H9 (cell line): ENCODE results near the gene GPR176. TPM values are rescaled to one million over a fixed set of nuclear protein-coding genes. Genes with fewer than 3 reads are reported as not detected.

Source experiments
- DNase-seq: peaks from one replicate; pipeline ENCODE4 v3.0.0-alpha.2; 2017
- H2AFZ ChIP-seq: one replicate; pipeline ENCODE4 v1.6.1; 2013; ENCODE audit warnings: mild to moderate bottlenecking, low read length, control low read depth, moderate library complexity
- H2AK5ac ChIP-seq: 2 replicates; pipeline ENCODE4 v1.6.1; 2013; ENCODE audit warnings: low read length, control low read depth, mixed read lengths; ENCODE audit not compliant: insufficient read length
- H2BK120ac ChIP-seq: one replicate; pipeline ENCODE4 v1.6.1; 2013; ENCODE audit warnings: low read depth, mild to moderate bottlenecking, low read length, control low read depth, inconsistent platforms; ENCODE audit not compliant: poor library complexity, severe bottlenecking
- H2BK12ac ChIP-seq: 2 replicates; pipeline ENCODE4 v1.6.1; 2013; ENCODE audit warnings: low read length, control low read depth, mixed read lengths, low read depth; ENCODE audit not compliant: insufficient read length
- H2BK15ac ChIP-seq: 2 replicates; pipeline ENCODE4 v1.6.1; 2013; ENCODE audit warnings: low read depth, low read length, control low read depth
- H2BK20ac ChIP-seq: one replicate; pipeline ENCODE4 v1.6.1; 2013; ENCODE audit warnings: low read depth, mild to moderate bottlenecking, low read length, control low read depth, inconsistent platforms; ENCODE audit not compliant: poor library complexity, severe bottlenecking
- H2BK5ac ChIP-seq: 2 replicates; pipeline ENCODE4 v1.6.1; 2013; ENCODE audit warnings: low read length, control low read depth, mixed read lengths; ENCODE audit not compliant: insufficient read length
- H3K14ac ChIP-seq: 2 replicates; pipeline ENCODE4 v1.6.1; 2013; ENCODE audit warnings: low read length, control low read depth; ENCODE audit not compliant: insufficient read depth
- H3K18ac ChIP-seq: 2 replicates; pipeline ENCODE4 v1.6.1; 2013; ENCODE audit warnings: low read depth, mild to moderate bottlenecking, mixed read lengths, low read length, control low read depth; ENCODE audit not compliant: insufficient read length
- H3K23ac ChIP-seq: 2 replicates; pipeline ENCODE4 v1.6.1; 2013; ENCODE audit warnings: low read length, control low read depth, mixed read lengths, low read depth; ENCODE audit not compliant: insufficient read length
- H3K23me2 ChIP-seq: 2 replicates; pipeline ENCODE4 v1.6.1; 2013; ENCODE audit warnings: low read depth, mild to moderate bottlenecking, mixed read lengths, low read length, control low read depth; ENCODE audit not compliant: insufficient read length, poor library complexity, severe bottlenecking
- H3K27ac ChIP-seq: 2 replicates; pipeline ENCODE4 v1.5.1; 2013; ENCODE audit warnings: low read length, control low read depth, mixed read lengths, low read depth; ENCODE audit not compliant: insufficient read length
- H3K27me3 ChIP-seq: 2 replicates; pipeline ENCODE4 v1.6.1; 2013; ENCODE audit warnings: low read length, control low read depth, inconsistent platforms; ENCODE audit not compliant: insufficient read depth
- H3K4ac ChIP-seq: 2 replicates; pipeline ENCODE4 v1.6.1; 2013; ENCODE audit warnings: low read depth, mild to moderate bottlenecking, control low read depth, inconsistent platforms, low read length, moderate library complexity
- H3K4me1 ChIP-seq: 2 replicates; pipeline ENCODE4 v1.6.1; 2013; ENCODE audit warnings: low read length, control low read depth, inconsistent platforms; ENCODE audit not compliant: insufficient read depth
- H3K4me2 ChIP-seq: 2 replicates; pipeline ENCODE4 v1.6.1; 2013; ENCODE audit warnings: low read length, control low read depth, mixed read lengths; ENCODE audit not compliant: insufficient read length, insufficient read depth
- H3K56ac ChIP-seq: 2 replicates; pipeline ENCODE4 v1.6.1; 2013; ENCODE audit warnings: low read depth, mild to moderate bottlenecking, mixed read lengths, low read length, control low read depth; ENCODE audit not compliant: insufficient read length
- H3K79me1 ChIP-seq: 2 replicates; pipeline ENCODE4 v1.6.1; 2013; ENCODE audit warnings: low read depth, mild to moderate bottlenecking, moderate library complexity, low read length, control low read depth, inconsistent platforms; ENCODE audit not compliant: insufficient read depth, poor library complexity, severe bottlenecking
- H3K79me2 ChIP-seq: 2 replicates; pipeline ENCODE4 v1.6.1; 2013; ENCODE audit warnings: low read length, control low read depth, inconsistent platforms; ENCODE audit not compliant: insufficient read depth
- H3K9ac ChIP-seq: 2 replicates; pipeline ENCODE4 v1.6.1; 2013; ENCODE audit warnings: low read length, control low read depth, mixed read lengths; ENCODE audit not compliant: insufficient read length; ENCODE audit errors: extremely low read depth
- H3K9me3 ChIP-seq: one replicate; pipeline ENCODE4 v1.6.1; 2013; ENCODE audit warnings: low read depth, low read length, inconsistent platforms; ENCODE audit not compliant: control insufficient read depth
- H3T11ph ChIP-seq: one replicate; pipeline ENCODE4 v1.6.1; 2013; ENCODE audit warnings: mild to moderate bottlenecking, low read length, control low read depth, inconsistent platforms
- H4K20me1 ChIP-seq: one replicate; pipeline ENCODE4 v1.6.1; 2013; ENCODE audit not compliant: control insufficient read depth, insufficient read length, insufficient read depth
- H4K5ac ChIP-seq: 2 replicates; pipeline ENCODE4 v1.6.1; 2013; ENCODE audit warnings: low read depth, mild to moderate bottlenecking, mixed read lengths, low read length, control low read depth; ENCODE audit not compliant: insufficient read length
- H4K8ac ChIP-seq: replicated peaks from 2 replicates; pipeline ENCODE4 v1.6.1; 2013; ENCODE audit warnings: low read length, control low read depth, mixed read lengths, low read depth; ENCODE audit not compliant: insufficient read length
- H4K91ac ChIP-seq: 2 replicates; pipeline ENCODE4 v1.6.1; 2013; ENCODE audit warnings: low read depth, mild to moderate bottlenecking, moderate library complexity, mixed read lengths, low read length, control low read depth; ENCODE audit not compliant: insufficient read length
- H3K27ac Mint-ChIP-seq, 3 experiments: 2 replicates in 2 of 3; 3 replicates in 1 of 3; pipeline ENCODE4 v1.8.0; 2020 to 2021; ENCODE audit warnings: mixed read lengths in 3 of 3, mild to moderate bottlenecking in 1 of 3, moderate library complexity in 1 of 3
- H3K27me3 Mint-ChIP-seq: 2 replicates; pipeline ENCODE4 v1.8.0; 2021; ENCODE audit warnings: low read depth, mild to moderate bottlenecking, moderate library complexity, mixed read lengths
- H3K36me3 Mint-ChIP-seq, 3 experiments: 2 replicates in 2 of 3; 3 replicates in 1 of 3; pipeline ENCODE4 v1.8.0; 2020 to 2021; ENCODE audit warnings: low read depth in 3 of 3, mixed read lengths in 3 of 3; ENCODE audit not compliant: insufficient read depth in 1 of 3
- H3K4me1 Mint-ChIP-seq, 2 experiments: 2 replicates each; pipeline ENCODE4 v1.8.0; 2020; ENCODE audit warnings: mixed read lengths in 2 of 2
- H3K4me3 Mint-ChIP-seq, 2 experiments: 2 replicates in 1 of 2; 3 replicates in 1 of 2; pipeline ENCODE4 v1.8.0; 2020 to 2021; ENCODE audit warnings: mild to moderate bottlenecking in 2 of 2, mixed read lengths in 2 of 2, moderate library complexity in 1 of 2
- H3K9me3 Mint-ChIP-seq, 2 experiments: 2 replicates in 1 of 2; 3 replicates in 1 of 2; pipeline ENCODE4 v1.8.0; 2020; ENCODE audit warnings: mild to moderate bottlenecking in 2 of 2, mixed read lengths in 2 of 2, moderate library complexity in 1 of 2
- WGBS: extraction: QIAGEN DNeasy Blood & Tissue Kit; methylation state at CpG from one replicate; pipeline ENCODE4 v1.1.7; 2013; ENCODE audit warnings: missing lambda C conversion rate, low lambda C conversion rate, mixed read lengths; ENCODE audit not compliant: insufficient read length; ENCODE audit errors: extremely low coverage; 5-methylcytosine and 5-hydroxymethylcytosine counted together
- total RNA-seq: library from RNA; stranded (reverse); gene quantifications from 2 replicates; pipeline ENCODE4 v1.2.1, GENCODE V29; 2021
- TF ChIP-seq, protein P1 (sequence below): fragments of 200-600 bp; sonication (generic); conservative IDR thresholded peaks from 3 replicates; pipeline ENCODE4 v1.8.0; 2021; ENCODE audit warnings: antibody characterized with exemption, mild to moderate bottlenecking

GPR176 gene
- total RNA-seq, 1 experiment from 2014 or later, result 132 TPM

- no peak overlapping the region for H4K8ac ChIP-seq
- H2BK120ac ChIP-seq, result no peak overlapping the region
- peaks cover 8% of the 10 kb centered on the region for H3K23me2 ChIP-seq
- no peaks in the 10 kb centered on the region; a peak in 2 of 5 replicates for H3K9me3 Mint-ChIP-seq
- no peak overlapping the region for H2BK5ac ChIP-seq
- no peaks in the 10 kb centered on the region for H3K9me3 ChIP-seq
- H4K91ac ChIP-seq, result no peak overlapping the region
- TF ChIP-seq, protein P1, sequence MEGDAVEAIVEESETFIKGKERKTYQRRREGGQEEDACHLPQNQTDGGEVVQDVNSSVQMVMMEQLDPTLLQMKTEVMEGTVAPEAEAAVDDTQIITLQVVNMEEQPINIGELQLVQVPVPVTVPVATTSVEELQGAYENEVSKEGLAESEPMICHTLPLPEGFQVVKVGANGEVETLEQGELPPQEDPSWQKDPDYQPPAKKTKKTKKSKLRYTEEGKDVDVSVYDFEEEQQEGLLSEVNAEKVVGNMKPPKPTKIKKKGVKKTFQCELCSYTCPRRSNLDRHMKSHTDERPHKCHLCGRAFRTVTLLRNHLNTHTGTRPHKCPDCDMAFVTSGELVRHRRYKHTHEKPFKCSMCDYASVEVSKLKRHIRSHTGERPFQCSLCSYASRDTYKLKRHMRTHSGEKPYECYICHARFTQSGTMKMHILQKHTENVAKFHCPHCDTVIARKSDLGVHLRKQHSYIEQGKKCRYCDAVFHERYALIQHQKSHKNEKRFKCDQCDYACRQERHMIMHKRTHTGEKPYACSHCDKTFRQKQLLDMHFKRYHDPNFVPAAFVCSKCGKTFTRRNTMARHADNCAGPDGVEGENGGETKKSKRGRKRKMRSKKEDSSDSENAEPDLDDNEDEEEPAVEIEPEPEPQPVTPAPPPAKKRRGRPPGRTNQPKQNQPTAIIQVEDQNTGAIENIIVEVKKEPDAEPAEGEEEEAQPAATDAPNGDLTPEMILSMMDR, result no peak
- no peak overlapping the region for H2BK20ac ChIP-seq
- no peak overlapping the region for H3K23ac ChIP-seq
- no peaks in the 10 kb centered on the region for H3K36me3 Mint-ChIP-seq
- peak overlapping the region in 2 of 3 experiments; percentile 78 to 85; a peak in 4 of 7 replicates for H3K27ac Mint-ChIP-seq
- H3K9ac ChIP-seq, result peak overlapping the region; percentile 58
- no peak overlapping the region for H3K14ac ChIP-seq
- no peak overlapping the region for H3T11ph ChIP-seq
- no peak overlapping the region for H3K27ac ChIP-seq
- no peak for DNase-seq
- no peak overlapping the region for H2AK5ac ChIP-seq
- H3K56ac ChIP-seq, result no peak overlapping the region
- peak overlapping the region; percentile 27 for H2AFZ ChIP-seq
- H2BK12ac ChIP-seq, result no peak overlapping the region
- H3K79me2 ChIP-seq, result no peaks in the 10 kb centered on the region; the same call in 1 of the 2 replicates
- H3K4ac ChIP-seq, result no peak overlapping the region
- H3K4me1 Mint-ChIP-seq, result peaks cover 49 to 54% of the 10 kb centered on the region in 2 experiments
- H4K20me1 ChIP-seq, result no peaks in the 10 kb centered on the region
- peaks cover 11% of the 10 kb centered on the region; the same call in 1 of the 2 replicates for H3K4me1 ChIP-seq
- H3K18ac ChIP-seq, result no peak overlapping the region
- H3K79me1 ChIP-seq, result no peaks in the 10 kb centered on the region
- no peak overlapping the region for H2BK15ac ChIP-seq
- H3K4me3 Mint-ChIP-seq, result peak overlapping the region; percentile 84 to 92
- H3K27me3 ChIP-seq, result no peaks in the 10 kb centered on the region
- H3K27me3 Mint-ChIP-seq, result no peaks in the 10 kb centered on the region
- no CpG with 5 or more reads among the region's 2 CpGs for WGBS
- peak overlapping the region; percentile 92 for H3K4me2 ChIP-seq
- H4K5ac ChIP-seq, result no peak overlapping the region
Observed at GRCh38 chr15:39781967-39782302, 138.1 kb downstream of the GPR176 start.
